HG02981 (cell line): ENCODE data around the gene OR9I1.

Source experiments
- ATAC-seq: cut with Tn5 transposase; IDR thresholded peaks from one replicate; pipeline ENCODE4 v1.9.1; 2021; ENCODE audit warnings: mild to moderate bottlenecking, moderate library complexity; ENCODE audit not compliant: unreplicated experiment

OR9I1 gene, protein sequence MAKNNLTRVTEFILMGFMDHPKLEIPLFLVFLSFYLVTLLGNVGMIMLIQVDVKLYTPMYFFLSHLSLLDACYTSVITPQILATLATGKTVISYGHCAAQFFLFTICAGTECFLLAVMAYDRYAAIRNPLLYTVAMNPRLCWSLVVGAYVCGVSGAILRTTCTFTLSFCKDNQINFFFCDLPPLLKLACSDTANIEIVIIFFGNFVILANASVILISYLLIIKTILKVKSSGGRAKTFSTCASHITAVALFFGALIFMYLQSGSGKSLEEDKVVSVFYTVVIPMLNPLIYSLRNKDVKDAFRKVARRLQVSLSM

DNA sequence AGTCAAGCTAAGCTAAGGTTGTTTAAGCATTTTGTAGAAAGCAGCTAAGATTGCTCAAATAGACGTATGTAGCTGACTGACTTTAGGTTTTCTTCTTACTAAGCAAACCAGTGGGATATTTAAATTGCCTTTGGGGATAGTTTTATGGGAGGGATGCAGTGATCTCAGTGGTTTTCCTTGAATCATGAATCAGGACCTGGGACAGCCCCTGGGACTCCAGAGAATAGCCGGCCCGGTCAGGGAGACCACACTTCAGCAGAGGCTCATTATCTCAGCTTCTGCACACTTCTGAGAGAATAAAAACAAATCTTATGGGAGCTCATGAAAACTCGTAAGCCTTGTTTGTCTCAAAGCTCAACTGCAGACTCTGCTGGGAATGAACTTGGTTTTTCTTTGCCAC is at the start of gene OR9I1:
OR9I1 (minus strand) TSS at position 62 of the 400 bp plus-strand sequence. CDS start 6,086 bp downstream, outside the sequence.
- no peak for ATAC-seq

DNA sequence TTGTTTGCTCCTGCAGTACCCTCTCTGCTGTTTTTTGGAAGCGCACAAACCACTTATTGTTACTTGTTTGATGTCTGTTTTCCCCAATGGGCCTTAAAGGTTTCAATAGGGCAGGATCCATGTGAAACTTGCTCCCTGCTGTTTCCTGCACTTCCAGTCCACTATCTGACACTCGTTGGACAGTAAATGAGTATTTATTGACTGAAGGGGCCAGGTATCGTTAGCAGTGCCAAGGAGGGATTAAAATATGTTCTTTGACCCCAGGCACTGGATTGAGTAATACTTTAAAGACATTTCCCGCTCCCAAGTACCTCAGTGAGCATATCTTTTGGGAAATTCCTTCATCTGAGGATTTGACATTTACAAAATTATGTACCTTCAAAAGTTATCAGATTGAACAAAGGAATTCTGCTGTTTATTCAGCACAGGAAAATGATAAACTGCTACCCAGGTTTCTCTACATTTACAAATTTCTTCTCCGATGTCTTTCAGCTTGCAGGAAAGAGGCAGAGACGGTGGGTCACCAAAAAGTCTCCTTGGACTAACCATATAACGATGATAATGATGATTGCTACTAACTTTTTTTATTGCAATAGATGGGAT is 40.3 kb upstream of the OR9I1 start:
- ATAC-seq: no peak

DNA sequence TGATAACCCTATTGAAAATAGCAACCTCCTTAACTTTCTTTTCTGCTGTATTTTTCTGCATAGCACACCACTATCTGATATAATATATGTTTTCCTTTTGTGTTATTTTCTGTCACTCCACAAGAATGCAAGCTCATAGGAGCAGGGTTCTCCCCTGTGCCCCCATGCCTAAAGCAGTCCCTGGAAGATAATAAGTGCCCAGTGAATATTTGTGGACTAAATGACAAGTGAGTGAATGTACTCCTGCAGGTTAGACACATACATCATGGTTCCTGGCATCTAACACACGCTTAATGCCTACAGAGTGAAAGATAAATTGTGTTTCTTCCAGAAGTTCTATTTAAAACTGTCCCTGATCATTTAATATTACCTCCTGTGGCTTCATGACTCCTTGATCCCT is 39.7 kb upstream of the OR9I1 start:
- ATAC-seq: no peak

DNA sequence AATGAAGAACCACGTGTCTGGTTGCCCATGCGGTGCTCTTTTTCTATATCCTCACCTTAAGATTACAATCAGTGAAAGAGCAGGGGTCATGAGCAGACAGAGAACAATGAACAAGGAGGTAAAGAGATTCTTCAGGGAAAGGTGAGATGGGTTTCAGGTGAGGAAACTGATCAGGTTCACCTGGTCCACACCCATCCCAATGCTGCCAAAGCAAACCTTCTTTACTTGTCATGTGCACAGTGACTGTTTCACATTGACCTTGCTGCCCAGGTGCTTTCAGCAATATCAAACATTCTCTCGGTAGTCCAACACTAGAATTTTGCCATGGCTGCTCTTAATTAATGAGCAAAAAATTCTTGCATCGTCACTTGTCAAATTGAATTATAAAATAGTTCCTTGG is 39.1 kb upstream of the OR9I1 start:
- ATAC-seq: no peak

DNA sequence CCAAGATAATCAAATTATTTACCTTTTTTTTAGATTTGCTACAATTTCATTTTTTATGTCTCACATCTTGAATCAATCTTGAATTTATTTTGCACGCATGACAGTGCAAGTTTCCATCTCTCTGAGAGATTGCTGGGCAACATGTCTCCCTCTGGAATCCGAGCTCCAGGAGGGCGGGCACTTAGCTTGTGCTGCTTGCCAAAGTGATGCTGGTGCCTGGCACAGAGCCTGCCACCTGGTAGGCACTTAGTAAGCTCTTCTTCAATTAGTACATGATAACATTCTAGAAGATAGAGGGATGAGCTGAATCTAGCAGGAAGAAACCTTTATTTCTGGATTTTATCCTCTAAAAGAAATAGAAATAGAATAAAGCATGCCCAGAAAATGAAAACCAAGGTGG is 27.5 kb upstream of the OR9I1 start:
- ATAC-seq: no peak

DNA sequence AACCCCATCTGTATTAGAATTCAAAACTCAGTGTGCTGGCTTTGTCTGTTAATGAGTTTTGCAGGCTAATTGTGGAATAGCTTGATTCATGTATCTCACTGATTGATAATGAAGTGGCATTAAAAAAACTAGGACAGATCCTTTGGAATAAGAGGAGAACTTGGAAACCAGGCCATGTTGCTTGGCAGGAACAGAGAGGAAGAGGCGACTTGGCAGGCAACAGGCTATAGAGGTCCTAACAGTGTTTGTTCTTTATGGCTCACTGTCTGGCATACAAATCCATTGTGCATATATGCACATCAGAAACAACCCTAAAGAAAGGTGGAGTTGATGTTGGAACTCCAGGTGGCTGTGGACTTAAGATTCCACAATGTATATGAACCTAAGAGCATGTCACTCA is 17.4 kb upstream of the OR9I1 start:
- no peak for ATAC-seq

DNA sequence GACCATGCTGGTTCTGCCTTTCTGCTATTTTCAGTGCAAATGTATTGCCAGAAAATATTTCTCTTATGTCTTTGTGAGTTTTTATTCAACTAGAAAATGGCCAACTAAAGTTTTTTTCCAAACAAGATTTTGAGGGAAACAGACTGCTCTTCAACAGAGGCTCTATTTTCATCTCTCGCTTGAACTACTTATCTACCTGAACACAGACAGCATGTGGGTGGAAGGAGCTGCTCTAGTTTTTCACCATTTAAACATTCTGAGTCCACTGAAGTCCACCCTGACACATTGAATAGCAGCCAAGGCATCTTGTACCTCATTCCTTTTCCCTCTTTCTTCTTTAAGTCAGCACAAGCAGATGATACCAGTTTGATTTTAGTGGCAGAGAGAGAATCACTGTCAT is 9.8 kb upstream of the OR9I1 start:
- no peak for ATAC-seq

DNA sequence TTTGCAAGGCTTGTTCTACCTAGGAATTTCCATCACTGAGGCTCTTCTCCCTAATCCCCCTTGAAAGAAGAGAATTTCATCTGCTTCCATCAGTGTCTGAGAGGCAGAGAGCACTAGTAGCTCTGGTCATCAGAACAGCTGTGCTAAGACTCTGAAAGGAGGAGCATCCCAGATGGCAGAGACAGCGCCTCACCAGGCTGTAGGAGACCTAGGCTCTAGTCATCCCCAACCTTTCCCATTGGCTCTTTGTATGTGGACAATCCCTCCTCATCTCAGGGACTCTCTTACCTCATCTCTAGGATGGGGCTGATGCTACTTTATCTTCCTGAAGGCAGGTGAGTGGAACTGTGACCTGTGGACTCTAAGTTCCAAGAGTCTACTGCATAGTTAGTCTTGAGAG is 8.8 kb upstream of the OR9I1 start:
- no peak for ATAC-seq

DNA sequence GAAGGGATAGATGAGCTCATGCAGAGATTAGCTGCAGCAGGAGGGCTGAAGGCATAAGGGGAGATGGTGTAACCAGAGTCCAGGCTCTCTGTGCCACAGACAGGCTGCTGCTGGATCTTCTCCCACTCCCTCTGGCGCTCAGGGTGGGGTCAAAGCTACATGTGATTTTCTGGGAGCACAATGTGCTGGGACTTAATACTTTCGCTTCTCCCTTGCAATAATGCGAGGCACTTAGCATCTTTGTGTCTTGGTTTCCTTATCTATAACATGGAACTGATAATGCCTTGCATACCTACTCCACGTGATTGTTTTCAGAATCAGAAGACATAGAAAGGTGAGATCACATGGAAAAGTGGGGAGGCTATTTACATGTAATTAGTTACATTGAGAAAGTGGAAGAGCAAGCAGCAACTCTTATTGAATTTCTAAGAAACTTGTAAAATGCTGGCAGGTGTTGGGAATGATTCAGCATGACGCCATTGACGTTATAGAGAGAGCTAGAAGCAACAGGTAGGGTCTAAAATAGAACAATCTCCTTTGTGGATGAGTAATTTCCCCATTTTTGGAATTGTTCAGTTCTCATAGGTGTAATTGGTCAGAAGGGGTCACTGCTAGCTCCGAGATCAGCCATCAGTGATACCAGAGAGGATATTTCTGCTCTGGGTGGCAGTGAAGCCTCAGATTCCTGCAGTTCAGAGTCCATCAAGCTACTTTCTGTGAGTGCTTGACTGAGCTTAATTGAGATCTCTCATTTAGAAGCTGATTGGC is 8.2 kb upstream of the OR9I1 start:
- no peak for ATAC-seq

DNA sequence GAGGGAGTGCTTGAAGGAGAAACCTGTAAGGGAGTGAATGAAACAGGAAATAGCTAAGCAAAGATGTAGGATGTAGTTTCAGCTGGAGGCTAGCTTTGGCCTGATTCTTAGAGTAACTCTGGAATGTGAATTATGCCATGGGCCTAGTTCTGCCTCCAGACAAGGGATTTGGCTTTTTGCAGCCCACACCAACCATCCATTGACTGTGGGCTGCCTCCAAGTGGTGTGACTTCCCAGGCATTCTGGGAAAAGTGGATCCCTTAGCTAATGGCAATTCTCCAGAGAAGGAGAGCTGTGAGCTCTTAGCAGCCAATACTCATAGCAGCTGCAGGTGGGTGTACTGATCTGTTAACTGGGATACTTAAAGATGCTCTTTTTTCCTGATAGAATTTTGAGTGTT is 2.0 kb upstream of the OR9I1 start:
- ATAC-seq: no peak

DNA sequence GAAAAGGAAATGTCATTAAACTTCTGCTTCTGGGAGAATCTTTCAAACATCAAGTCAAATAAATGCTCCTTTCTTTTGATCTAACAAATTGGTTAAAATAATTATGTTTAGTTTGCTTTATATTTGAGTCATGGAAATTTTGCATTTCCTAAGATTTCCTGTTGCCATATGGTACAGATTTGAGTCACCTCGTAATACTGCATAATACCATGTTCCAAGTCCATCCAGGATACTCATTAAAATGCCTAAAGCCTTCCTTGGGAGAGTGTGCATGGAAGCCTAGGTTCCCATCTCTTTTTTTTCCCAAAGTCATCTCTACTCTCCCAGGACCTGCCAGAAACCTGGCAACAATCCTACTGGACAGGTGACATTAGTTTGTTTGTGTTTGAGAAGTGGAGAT is 4.2 kb downstream of the OR9I1 start:
- no peak for ATAC-seq

DNA sequence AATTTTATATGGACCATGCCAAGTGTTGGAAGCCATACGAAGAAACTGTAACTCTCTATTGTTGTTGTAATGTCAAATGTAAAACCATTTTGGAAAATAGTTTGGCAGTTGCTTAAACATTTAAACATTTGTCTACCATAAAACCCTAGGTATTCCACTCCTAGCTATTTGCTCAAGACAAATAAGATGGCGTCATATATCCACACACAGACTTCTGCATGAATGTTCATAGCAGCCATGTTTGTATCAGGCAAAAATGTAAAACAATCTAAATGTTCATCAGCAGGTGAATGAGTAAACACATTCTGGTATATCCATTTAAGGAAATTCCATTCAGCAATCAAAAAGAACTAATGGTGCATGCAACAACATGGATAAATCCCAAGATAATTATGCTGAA is 27.9 kb downstream of the OR9I1 start:
- ATAC-seq: no peak

DNA sequence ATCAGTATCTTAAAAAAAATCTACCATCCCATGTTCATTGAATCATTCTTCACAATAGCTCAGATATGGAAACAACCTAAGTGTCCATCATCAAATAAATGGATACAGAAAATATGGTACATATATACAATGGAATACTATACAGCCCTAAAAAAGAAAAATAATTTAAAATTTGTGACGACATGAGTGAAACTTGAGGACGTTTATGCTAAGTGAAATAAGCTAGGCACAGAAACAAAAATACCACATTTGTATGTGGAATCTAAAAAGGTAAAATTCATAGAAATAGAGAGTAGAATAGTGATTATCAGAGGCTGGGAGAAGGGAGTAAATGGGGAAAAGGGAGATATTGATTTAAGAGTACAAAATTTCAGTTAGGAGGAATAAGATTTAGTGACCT is 38.8 kb downstream of the OR9I1 start:
- ATAC-seq: no peak

DNA sequence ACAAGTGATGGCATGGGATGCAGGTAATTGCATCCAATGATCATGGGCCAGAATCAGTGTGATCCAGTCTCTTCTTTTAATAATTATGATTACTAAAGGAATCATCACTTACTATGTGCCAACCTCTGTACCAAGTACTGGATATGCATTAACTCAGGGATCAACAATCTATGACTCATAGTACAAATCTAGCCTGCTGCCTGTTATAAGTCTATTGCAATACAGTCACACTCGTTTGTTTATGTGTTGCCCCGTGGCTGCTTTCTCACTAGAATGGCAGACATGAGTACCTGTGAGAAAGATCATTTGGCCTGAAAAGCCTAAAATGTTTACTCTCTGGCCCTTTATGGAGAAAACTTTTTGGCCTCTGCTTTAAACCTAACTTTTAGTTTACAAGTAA is 49.5 kb downstream of the OR9I1 start:
- ATAC-seq: no peak

DNA sequence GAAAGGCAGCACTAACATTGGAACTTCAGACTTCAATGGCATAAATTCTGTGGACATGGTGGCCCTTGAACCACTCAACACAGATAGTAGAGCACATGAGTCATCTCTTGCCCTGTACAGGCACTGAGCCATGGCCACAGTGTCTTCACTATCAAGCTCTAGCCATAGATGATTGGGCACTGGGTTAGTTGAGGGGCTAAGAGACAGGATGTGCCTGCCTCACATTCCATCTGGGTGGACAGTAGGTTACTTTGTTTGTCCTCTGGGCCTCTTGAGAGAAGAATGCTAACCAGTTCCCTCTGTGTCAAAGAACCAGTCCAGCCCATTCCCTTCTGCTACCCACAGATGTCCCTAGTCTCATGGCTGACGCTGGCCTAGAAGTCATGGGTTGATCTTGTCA is 54.7 kb downstream of the OR9I1 start:
- ATAC-seq: no peak

DNA sequence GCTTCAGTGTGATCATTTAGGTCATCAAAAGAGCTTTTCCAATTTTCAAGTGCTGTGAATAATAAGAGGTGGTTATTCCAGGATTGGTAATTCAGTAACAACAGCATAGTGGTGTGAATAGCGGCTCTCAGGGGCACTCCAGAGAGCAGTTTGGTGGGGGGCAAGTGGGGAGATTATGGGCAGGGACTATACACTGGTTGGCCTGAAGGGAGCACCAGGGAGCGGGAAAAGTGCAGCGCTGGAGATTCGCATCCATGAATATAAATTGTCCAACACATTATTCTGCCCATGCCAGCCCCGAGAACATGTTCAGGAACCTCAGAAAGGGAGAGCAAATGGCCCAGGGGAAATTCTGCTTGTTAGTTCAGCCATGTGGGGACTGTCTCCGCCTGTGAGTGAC is 56.7 kb downstream of the OR9I1 start:
- no peak for ATAC-seq

DNA sequence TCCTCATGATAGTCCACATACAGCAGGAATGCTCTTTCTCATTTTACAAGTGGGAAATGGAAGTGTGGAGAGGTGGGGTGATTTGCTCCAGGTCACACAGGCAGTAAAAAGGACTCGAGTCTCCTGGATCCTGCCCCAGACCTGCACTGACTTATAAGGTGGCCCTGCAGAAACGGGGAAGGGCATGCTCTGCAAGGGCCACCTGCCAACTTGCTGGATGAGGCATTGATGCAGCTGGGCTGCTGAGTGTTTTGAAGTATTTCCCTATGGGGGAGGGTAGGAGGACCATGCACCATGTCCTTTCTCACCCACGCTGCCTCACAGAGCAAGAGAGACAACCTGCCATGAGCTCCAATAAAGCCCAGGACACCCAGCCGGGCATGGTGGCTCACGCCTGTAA is 57.6 kb downstream of the OR9I1 start:
- ATAC-seq: no peak
